Skeletal muscle tissue (tissue), 4 donors: ENCODE measurements around the gene KLHL13. TPM values are rescaled to one million over a fixed set of nuclear protein-coding genes. Genes with fewer than 3 reads are reported as not detected.
"Not testable (repeated sequence)": the region's sequence is repeated elsewhere in the genome, so short reads cannot be mapped to it uniquely, and the experiment has no call there.

ENCODE experiments used
- H3K27ac ChIP-seq: one replicate; pipeline ENCODE4 v1.7.0; 2013; ENCODE audit warnings: mild to moderate bottlenecking, low read depth, low read length, inconsistent platforms
- H3K27me3 ChIP-seq, 3 donors: one replicate each; pipeline ENCODE4 v1.7.0; 2013; ENCODE audit warnings: low read length in 3 of 3; ENCODE audit not compliant: control insufficient read depth in 3 of 3, insufficient read depth in 3 of 3
- H3K36me3 ChIP-seq, 3 donors: one replicate each; pipeline ENCODE4 v1.7.0; 2013; ENCODE audit warnings: low read length in 3 of 3; ENCODE audit not compliant: control insufficient read depth in 3 of 3, insufficient read depth in 3 of 3
- H3K4me1 ChIP-seq, 3 donors: one replicate each; pipeline ENCODE4 v1.7.0; 2013; ENCODE audit warnings: low read length in 3 of 3, mild to moderate bottlenecking in 3 of 3; ENCODE audit not compliant: control insufficient read depth in 3 of 3, insufficient read depth in 3 of 3
- H3K4me3 ChIP-seq, 3 donors: one replicate each; pipeline ENCODE4 v1.7.0; 2013; ENCODE audit warnings: low read length in 3 of 3
- H3K9ac ChIP-seq, 3 donors: one replicate each; pipeline ENCODE4 v1.7.0; 2013; ENCODE audit warnings: low read length in 3 of 3, mild to moderate bottlenecking in 3 of 3, moderate library complexity in 2 of 3, low read depth in 1 of 3
- H3K9me3 ChIP-seq, 3 donors: one replicate each; pipeline ENCODE4 v1.7.0; 2013; ENCODE audit warnings: low read length in 3 of 3; ENCODE audit not compliant: control insufficient read depth in 3 of 3
- total RNA-seq: library from RNA; depleted of rRNA; stranded (reverse); fragments of >200 nt; gene quantifications from one replicate; pipeline ENCODE4 v1.2.3, GENCODE V29; 2014
- donor health status: Osteomylitis.

KLHL13 gene
- total RNA-seq, 1 donor from 2014 or later: 80.9 TPM

DNA sequence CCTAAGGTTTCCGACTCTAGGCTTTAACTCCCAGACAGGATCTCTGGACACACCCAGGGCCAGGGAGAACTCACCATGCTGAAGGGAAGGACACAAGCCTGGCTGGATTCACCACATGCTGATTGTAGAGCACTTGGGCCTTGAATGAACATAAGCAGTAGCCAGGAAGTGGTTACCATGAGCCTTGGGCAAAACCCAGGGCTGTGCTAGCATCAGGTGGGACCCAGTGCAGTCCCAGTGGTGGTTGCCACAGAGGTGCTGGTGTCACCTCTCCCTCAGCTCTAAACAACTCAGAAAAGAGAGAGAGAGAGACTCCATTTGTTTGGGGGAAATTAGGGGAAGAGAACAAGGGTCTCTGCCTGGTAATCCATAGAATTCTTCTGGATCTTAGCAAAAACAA is 77.0 kb downstream of the KLHL13 start:
- no peak overlapping the region for H3K27ac ChIP-seq
- H3K9ac ChIP-seq: no peak overlapping the region
- H3K4me1 ChIP-seq: no peaks in the 10 kb centered on the region
- no peaks in the 10 kb centered on the region for H3K36me3 ChIP-seq
- H3K4me3 ChIP-seq: no peak overlapping the region
- H3K27me3 ChIP-seq: no peaks in the 10 kb centered on the region
- H3K9me3 ChIP-seq: peaks cover 0 to 2% (median 0%) of the 10 kb centered on the region in 3 donors

DNA sequence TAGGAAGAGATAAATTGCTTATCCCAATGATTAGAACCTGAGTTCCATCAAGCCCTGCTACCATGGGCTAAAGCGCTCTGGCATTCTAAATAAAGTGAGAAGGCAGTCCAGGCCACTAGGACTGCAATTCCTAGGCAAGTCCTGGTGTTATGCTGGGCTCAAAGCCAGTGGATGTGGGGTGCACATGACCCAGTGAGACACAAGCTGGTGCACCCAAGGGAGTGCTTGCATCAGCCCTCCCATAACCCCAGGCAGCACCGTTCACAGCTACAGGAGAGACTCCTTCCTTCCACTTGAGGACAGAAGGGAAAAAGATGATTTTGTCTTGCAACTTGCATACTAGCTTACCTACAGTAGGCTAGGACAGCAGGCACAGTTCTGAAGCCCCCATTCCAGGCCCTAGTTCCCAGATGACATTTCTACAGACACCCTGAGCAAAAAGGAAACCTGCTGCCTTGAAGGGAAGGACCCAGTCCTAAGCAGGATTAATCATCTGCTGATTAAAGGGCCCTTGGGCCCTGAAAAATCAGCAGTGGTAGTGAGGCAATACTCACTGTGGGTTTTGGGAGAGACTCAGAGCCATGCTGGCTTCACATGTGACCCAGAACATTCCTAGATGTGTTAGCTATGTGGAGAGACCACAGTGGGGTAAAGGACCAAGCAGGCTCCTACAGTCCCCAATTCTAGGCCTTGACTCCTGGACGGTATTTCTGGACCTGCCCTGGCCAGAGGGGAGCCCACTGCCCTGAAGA is 77.8 kb downstream of the KLHL13 start:
- Histone ChIP-seq H3K9me3 (peaks cover 0 to 2% (median 0%) of the 10 kb centered on the region in 3 donors), H3K27ac (no peak overlapping the region)

DNA sequence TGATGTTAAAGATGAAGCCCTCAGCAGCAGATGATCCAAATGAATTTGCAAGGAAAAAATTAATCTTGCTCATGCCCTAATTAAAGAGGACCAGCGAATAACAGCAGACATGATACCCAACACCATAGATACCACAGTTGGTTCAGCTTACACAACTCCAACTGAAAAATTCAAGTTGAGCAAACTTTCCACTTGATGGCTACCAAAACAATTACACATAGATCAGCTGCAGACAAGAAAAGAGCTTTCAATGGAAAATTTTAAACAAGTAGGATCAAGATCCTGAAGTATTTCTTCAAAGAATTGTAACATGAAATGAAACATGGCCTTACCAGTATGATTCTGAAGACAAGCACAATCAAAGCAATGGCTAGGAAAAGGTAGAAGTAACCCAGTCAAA is 90.0 kb downstream of the KLHL13 start:
- H3K4me1 ChIP-seq: no peaks in the 10 kb centered on the region
- H3K36me3 ChIP-seq: no peaks in the 10 kb centered on the region
- no peaks in the 10 kb centered on the region for H3K27me3 ChIP-seq
- no peak overlapping the region for H3K4me3 ChIP-seq
- H3K9ac ChIP-seq: no peak overlapping the region
- H3K27ac ChIP-seq: no peak overlapping the region
- no peaks in the 10 kb centered on the region for H3K9me3 ChIP-seq

More for the DNA sequence above, 77.8 kb downstream of the KLHL13 start:
- Histone ChIP-seq H3K36me3 (no peaks in the 10 kb centered on the region), H3K4me1 (no peaks in the 10 kb centered on the region), H3K4me3 (no peak overlapping the region), H3K27me3 (no peaks in the 10 kb centered on the region), H3K9ac (no peak overlapping the region)

DNA sequence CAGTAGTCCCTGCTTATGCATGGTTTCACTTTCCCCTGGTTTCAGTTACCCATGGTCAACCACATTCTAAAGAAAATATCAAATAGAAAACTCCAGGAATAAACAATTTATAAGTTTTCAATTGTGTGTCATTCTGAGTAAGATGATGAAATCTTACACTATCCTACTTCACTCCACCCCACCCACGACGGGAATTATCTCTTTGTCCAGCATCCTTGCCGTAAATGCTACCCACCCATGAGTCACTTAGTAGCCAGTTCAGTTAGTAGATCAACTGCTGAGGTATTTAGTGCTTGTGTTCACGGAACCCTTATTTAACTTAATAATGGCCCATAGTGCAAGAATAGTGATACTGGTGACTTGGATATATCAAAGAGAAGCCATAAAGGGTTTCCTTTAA is 91.4 kb downstream of the KLHL13 start:
- Histone ChIP-seq H3K9me3 (no peaks in the 10 kb centered on the region), H3K4me3 (no peak overlapping the region), H3K27me3 (no peaks in the 10 kb centered on the region), H3K4me1 (no peaks in the 10 kb centered on the region), H3K27ac (no peak overlapping the region), H3K36me3 (no peaks in the 10 kb centered on the region), H3K9ac (no peak overlapping the region)

DNA sequence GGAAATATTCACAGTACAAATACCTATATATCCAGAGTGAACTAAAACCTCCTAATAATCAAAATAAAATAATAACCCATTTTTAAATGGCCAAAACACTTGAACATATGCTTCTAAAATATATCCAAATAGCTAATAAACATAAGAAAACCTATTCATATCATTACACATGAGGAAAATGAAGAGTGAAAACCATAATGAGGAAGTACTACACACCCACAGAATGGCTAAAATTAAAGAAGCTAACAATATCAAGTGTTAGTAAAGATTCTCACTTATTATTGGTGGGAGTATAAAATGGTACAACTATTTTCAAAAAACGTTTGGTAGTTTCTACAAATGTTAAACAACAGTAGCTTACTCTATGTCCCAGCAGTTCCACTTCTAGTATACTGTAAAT is 92.1 kb downstream of the KLHL13 start:
- Histone ChIP-seq H3K4me3 (no peak overlapping the region), H3K4me1 (no peaks in the 10 kb centered on the region), H3K9ac (no peak overlapping the region), H3K27me3 (no peaks in the 10 kb centered on the region), H3K36me3 (no peaks in the 10 kb centered on the region), H3K9me3 (no peaks in the 10 kb centered on the region), H3K27ac (no peak overlapping the region)

DNA sequence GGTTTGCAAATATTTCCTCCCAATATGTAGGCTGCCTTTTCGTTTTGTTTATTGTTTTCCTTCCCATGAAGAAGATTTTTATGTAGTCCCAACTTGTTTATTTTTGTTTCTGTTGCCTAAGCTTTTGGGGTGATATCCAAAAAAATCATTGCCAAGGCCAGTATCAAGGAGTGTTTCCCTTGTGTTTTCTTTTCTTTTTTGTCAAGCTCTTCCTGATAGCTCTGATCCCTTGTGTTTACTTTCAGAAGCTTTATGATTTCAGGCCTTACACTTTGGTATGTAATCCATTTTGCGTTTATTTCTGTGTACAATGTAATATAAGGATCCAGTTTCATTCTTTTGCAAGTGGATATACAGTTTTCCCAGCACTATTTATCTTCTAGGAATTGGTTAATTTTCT is 93.9 kb downstream of the KLHL13 start:
- Histone ChIP-seq H3K4me1 (no peaks in the 10 kb centered on the region), H3K9ac (no peak overlapping the region), H3K9me3 (no peaks in the 10 kb centered on the region), H3K27me3 (no peaks in the 10 kb centered on the region), H3K27ac (no peak overlapping the region), H3K36me3 (no peaks in the 10 kb centered on the region), H3K4me3 (no peak overlapping the region)

DNA sequence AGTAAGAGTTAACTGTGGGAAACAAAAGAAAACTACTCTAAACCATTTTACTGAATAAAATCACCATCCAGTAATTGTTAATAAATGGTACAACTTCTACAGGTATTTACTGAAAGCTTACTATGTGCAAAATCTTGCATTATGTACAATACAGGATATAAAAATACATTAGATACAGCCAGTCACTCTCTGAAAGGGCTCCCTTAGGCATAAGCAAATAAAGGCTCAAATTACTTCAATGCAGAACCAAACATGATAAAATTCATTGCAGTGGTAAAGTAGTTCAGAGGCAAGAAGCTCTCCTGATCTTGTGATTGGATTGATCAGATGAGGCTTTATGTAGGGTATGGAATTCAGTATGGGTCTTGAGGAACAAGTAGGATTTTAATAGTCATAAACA is 100.2 kb downstream of the KLHL13 start:
- H3K27me3 ChIP-seq: no peaks in the 10 kb centered on the region

DNA sequence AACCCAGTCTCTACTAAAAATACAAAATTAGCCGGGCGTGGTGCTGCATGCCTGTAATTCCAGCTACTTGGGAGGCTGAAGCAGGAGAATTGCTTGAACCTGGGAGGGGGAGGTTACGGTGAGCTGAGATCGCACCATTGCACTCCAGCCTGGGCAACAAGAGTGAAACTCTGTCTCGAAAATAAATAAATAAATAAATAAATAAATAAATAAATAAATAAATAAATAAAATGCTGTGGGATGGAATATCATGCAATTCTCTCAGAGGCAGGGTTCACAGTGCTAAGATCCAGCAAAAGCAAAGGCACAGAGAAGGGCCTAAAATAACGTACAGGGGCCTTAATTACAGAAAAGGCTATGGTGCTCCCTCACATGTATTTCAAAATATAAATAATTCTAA is 114.2 kb downstream of the KLHL13 start:
- H3K27me3 ChIP-seq, H3K4me3 ChIP-seq, H3K9ac ChIP-seq, H3K27ac ChIP-seq, H3K36me3 ChIP-seq, H3K9me3 ChIP-seq, H3K4me1 ChIP-seq: not testable (repeated sequence)

More for the DNA sequence above, 100.2 kb downstream of the KLHL13 start:
- H3K9ac ChIP-seq: no peak overlapping the region
- H3K4me1 ChIP-seq: no peaks in the 10 kb centered on the region
- no peaks in the 10 kb centered on the region for H3K36me3 ChIP-seq
- H3K9me3 ChIP-seq: no peaks in the 10 kb centered on the region
- no peak overlapping the region for H3K27ac ChIP-seq
- H3K4me3 ChIP-seq: no peak overlapping the region

DNA sequence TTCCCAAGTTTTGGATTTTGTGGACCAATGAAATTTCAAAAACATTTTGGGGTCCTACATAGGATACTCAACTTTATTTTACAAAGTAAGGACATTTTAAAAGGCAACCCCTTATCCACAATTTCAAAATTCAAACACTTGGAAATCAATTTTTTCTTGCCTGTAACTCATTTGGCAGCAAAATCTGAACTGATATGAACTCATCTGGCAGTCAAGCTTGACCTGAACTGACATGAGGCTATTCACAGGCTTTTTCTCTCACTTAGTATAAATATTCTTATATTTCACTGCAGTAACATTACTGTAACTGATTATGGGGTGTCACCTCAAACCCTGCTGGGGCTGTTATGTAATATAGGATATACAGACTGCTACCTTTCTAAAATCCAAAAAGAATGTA is 116.1 kb downstream of the KLHL13 start:
- Histone ChIP-seq H3K9me3 (no peaks in the 10 kb centered on the region), H3K4me3 (no peak overlapping the region), H3K27me3 (no peaks in the 10 kb centered on the region), H3K9ac (no peak overlapping the region), H3K36me3 (no peaks in the 10 kb centered on the region), H3K27ac (no peak overlapping the region), H3K4me1 (peaks cover 0 to under 1% (median 0%) of the 10 kb centered on the region in 3 donors)

DNA sequence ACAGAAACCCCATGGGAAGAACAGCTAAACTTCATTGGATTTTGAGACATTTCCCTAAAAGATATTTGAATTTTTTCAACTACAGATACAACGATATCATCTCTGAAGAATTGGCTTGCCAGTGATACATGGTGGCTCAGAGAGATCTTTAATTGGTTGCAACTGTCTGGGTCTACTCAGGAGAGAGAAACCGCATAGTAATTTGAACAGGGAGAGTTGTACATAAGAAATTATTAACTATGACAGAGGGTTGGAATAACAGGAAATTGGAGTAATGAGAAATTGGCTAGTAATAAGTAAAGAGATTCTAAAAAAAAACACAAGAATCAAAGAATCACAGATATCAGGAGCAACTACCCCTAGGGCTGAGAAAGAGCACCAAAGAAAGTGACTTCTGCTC is 118.4 kb downstream of the KLHL13 start:
- H3K9me3 ChIP-seq: no peaks in the 10 kb centered on the region
- no peaks in the 10 kb centered on the region for H3K4me1 ChIP-seq
- no peak overlapping the region for H3K9ac ChIP-seq
- no peak overlapping the region for H3K4me3 ChIP-seq
- no peaks in the 10 kb centered on the region for H3K27me3 ChIP-seq
- H3K36me3 ChIP-seq: no peaks in the 10 kb centered on the region
- no peak overlapping the region for H3K27ac ChIP-seq
